ENCODE results near the gene HERC5.

HERC5 gene

GRCh38 chr4:88524171-88524570 lies 67.3 kb downstream of the HERC5 start:
- no peak for DNase-seq

DNA sequence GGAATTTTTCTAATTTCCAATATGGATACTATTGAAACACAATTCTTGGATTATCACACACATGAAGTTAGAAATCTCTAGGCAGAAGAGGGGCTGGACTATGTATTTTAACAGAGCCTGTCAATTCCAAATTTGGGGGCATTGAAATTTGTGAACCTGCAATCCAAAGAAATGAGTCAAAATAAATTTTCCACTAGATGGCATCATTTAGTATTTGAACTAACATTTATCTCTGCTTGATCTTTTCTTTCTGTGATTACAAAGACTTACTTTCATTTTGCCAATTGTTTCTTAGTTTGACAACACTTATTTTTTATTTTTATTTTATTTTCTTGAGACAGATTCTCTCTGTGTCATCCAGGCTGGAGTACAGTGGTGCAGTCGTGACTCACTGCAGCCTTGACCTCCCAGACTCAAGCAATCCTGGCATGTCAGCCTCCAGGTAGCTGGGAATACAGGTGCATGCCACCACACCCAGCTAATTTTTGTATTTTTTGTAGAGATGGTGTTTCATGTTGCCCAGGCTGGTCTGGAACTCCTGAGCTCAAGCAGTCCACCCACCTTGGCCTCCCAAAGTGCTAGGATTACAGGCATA lies 69.4 kb downstream of the HERC5 start:
- no peak for DNase-seq

DNA sequence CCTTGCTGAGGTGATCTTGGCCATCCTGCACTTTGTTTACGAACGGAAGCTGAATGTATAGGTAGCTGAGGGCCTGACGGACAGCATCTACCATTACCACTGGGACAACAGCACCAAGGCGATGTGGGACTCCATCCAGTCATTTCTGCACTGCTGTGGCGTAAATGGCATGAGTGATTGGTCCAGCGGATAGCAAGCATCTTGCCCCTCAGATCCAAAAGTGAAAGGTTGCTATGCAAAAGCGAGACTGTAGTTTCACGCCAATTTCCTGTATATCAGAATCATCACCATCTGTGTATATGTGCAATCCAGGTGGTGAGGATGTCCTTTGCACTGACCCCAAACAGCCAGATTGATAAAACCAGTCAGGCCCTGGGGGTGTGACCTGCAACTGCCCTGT lies 70.9 kb downstream of the HERC5 start:
- DNase-seq = no peak

GRCh38 chr4:88528861-88529260 lies 71.9 kb downstream of the HERC5 start:
- no peak for DNase-seq

DNA sequence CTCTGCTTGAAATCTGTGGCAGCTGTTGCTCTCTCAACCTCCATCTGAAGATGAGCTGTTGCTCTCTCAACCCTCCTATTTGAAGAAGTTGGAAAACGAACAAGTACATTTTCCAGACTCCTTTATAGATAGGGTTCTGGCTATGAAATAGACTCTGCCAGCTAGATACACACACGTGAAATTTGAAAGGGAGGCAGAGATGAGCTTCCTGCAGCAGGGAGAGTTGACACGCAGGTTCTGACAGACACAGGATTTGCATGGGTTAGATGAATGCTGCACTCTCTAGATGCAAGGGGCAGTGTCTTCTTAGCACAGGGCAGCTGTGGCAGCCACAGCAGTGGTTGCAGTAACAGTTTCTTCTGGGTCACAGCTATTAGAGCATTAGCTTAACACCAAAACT lies 74.6 kb downstream of the HERC5 start:
- no peak for DNase-seq

DNA sequence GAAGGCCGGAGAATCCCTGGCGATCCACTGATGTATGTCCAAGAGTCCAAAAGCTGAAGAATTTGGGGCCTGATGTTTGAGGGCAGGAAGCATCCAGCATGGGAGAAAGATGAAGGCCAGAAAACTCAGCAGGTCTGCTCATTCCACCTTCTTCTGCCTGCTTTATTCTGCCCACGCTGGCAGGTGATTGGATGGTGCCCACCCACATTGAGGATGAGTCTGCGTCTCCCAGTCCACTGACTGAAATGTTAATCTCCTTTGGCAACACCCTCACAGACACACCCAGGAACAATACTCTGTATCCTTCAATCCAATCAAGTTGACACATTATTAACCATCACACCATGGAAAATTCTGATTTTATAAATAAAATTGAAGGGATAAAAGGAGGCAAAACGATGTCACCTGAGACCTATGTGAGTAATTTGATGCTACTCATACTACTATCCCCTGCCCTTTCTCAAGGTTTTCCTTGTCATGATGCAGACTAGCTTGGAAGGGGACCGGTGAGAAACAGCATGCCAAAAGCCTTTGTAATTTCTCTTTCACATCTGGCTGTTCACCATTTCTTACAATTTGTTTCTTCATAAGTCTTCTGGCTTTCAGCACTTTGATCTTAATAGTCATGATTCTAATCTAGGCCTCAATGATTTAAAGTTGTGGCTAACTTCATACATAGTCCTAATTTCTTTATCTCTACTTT lies 76.3 kb downstream of the HERC5 start:
- no peak for DNase-seq

- DNase-seq = no peak
These were observed 77.2 kb downstream of the HERC5 start for GRCh38 chr4:88533937-88534750.

- DNase-seq = no peak
These were observed 78.3 kb downstream of the HERC5 start for GRCh38 chr4:88535090-88535755.

- no peak for DNase-seq
These were observed 80.8 kb downstream of the HERC5 start for GRCh38 chr4:88537709-88538108.

GRCh38 chr4:88539322-88540068 lies 82.6 kb downstream of the HERC5 start:
- peak; percentile 74 for DNase-seq

DNA sequence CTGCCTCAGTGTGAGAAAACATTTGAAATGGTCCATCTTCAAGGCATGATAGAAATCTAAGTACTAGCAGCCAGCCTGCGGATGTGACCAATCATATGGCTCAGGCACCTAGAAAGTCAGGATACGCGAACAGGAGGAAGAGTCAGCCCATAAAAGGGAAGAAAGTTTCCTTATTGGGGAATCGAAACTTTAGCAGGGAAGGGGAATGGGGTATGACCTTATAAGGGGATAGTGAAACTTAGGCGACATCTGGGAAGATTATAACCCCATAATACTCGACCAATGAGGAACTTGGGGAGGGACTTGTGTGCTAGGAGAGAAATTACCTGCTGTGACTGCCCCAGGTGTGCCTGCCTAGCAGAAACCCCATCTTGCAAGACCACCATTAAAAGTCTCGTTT lies 92.9 kb downstream of the HERC5 start:
- no peak for DNase-seq

Data from activated gamma-delta T cell treated with Interleukin-2 at 50 U/mL for 16 hours (primary cell).